Activated T-helper 17 cell treated with anti-CD3 and anti-CD28 coated beads, Interleukin-2, amount 50 U/mL, for 72 hours (primary cell): ENCODE measurements around the gene TUBA4B. TPM values are rescaled to one million over a fixed set of nuclear protein-coding genes. Genes with fewer than 3 reads are reported as not detected.

Experiments used
- ATAC-seq: fragments of 150-1000 bp; cut with Tn5 transposase; replicated peaks from 2 replicates; pipeline ENCODE4 v1.10.0; 2021; ENCODE audit warnings: mild to moderate bottlenecking, moderate library complexity
- H3K27ac Mint-ChIP-seq: one replicate; pipeline ENCODE4 v1.8.0; 2022; ENCODE audit warnings: mixed read lengths
- H3K27me3 Mint-ChIP-seq: one replicate; pipeline ENCODE4 v1.8.0; 2022; ENCODE audit warnings: mixed read lengths
- H3K36me3 Mint-ChIP-seq: one replicate; pipeline ENCODE4 v1.8.0; 2022; ENCODE audit warnings: low read depth, mild to moderate bottlenecking, mixed read lengths
- H3K4me1 Mint-ChIP-seq: one replicate; pipeline ENCODE4 v1.8.0; 2022; ENCODE audit warnings: mixed read lengths
- H3K4me3 Mint-ChIP-seq: one replicate; pipeline ENCODE4 v1.8.0; 2022; ENCODE audit warnings: mild to moderate bottlenecking, mixed read lengths
- H3K9me3 Mint-ChIP-seq: one replicate; pipeline ENCODE4 v1.8.0; 2022; ENCODE audit warnings: mixed read lengths
- total RNA-seq, 2 donors: library from RNA; stranded (reverse); gene quantifications; one replicate each; pipeline ENCODE4 v1.2.3, GENCODE V29; 2022

The TUBA4B gene
- total RNA-seq, 2 donors from 2014 or later, result not detected

GRCh38 chr2:219228041-219228910, 24.8 kb upstream of the TUBA4B start:
- H3K9me3 Mint-ChIP-seq, result no peaks in the 10 kb centered on the region
- no peak for ATAC-seq
- peaks cover 7% of the 10 kb centered on the region for H3K4me1 Mint-ChIP-seq
- H3K27me3 Mint-ChIP-seq, result no peaks in the 10 kb centered on the region
- peak overlapping the region; percentile 97 for H3K4me3 Mint-ChIP-seq
- H3K27ac Mint-ChIP-seq, result peak overlapping the region; percentile 43
- peaks cover 97% of the 10 kb centered on the region for H3K36me3 Mint-ChIP-seq

GRCh38 chr2:219228911-219229304, 24.1 kb upstream of the TUBA4B start:
- ATAC-seq, result no peak
- H3K4me3 Mint-ChIP-seq, result peak overlapping the region; percentile 97
- H3K27me3 Mint-ChIP-seq, result no peaks in the 10 kb centered on the region
- H3K27ac Mint-ChIP-seq, result peak overlapping the region; percentile 99
- peaks cover 13% of the 10 kb centered on the region for H3K4me1 Mint-ChIP-seq
- peaks cover 97% of the 10 kb centered on the region for H3K36me3 Mint-ChIP-seq
- no peaks in the 10 kb centered on the region for H3K9me3 Mint-ChIP-seq

GRCh38 chr2:219229305-219230058, 23.6 kb upstream of the TUBA4B start, which contains the start of the genes ANKZF1 and ATG9A:
Gene ANKZF1, plus strand, starts transcription at chr2:219229806. Its CDS starts 452 bp downstream, at chr2:219230258.
Gene ATG9A, minus strand, starts transcription at chr2:219229636. Its CDS starts 1,612 bp downstream, at chr2:219228024.
- Mint-ChIP-seq H3K27me3 (no peaks in the 10 kb centered on the region), H3K9me3 (no peaks in the 10 kb centered on the region), H3K4me1 (peaks cover 16% of the 10 kb centered on the region), H3K4me3 (peak within 1 kb of the TSS; percentile 97), H3K36me3 (peaks cover 97% of the 10 kb centered on the region), H3K27ac (peak within 1 kb of the TSS; percentile 99)
- ATAC-seq, result peak; percentile 97

GRCh38 chr2:219230059-219230540, 22.9 kb upstream of the TUBA4B start:
- Mint-ChIP-seq H3K9me3 (no peaks in the 10 kb centered on the region), H3K4me1 (peaks cover 20% of the 10 kb centered on the region), H3K36me3 (peaks cover 97% of the 10 kb centered on the region), H3K27me3 (no peaks in the 10 kb centered on the region), H3K27ac (peak overlapping the region; percentile 99), H3K4me3 (peak overlapping the region; percentile 97)
- peak; percentile 55 for ATAC-seq

GRCh38 chr2:219234331-219234730, 18.7 kb upstream of the TUBA4B start:
- Mint-ChIP-seq H3K9me3 (no peaks in the 10 kb centered on the region), H3K27me3 (no peaks in the 10 kb centered on the region), H3K4me1 (peaks cover 29% of the 10 kb centered on the region), H3K4me3 (no peak overlapping the region), H3K36me3 (peaks cover 93% of the 10 kb centered on the region), H3K27ac (peak overlapping the region; percentile 55)
- no peak for ATAC-seq

GRCh38 chr2:219243291-219243761, 9.7 kb upstream of the TUBA4B start:
- Mint-ChIP-seq H3K4me1 (peaks cover 12% of the 10 kb centered on the region), H3K9me3 (no peaks in the 10 kb centered on the region), H3K4me3 (peak overlapping the region; percentile 15), H3K27ac (no peak overlapping the region), H3K27me3 (no peaks in the 10 kb centered on the region), H3K36me3 (peaks cover 29% of the 10 kb centered on the region)
- ATAC-seq, result no peak

- Mint-ChIP-seq H3K27ac (peak overlapping the region; percentile 94), H3K9me3 (no peaks in the 10 kb centered on the region), H3K4me1 (peaks cover 26% of the 10 kb centered on the region), H3K4me3 (peak overlapping the region; percentile 81), H3K27me3 (no peaks in the 10 kb centered on the region), H3K36me3 (peaks cover 36% of the 10 kb centered on the region)
- ATAC-seq, result no peak
Measured at GRCh38 chr2:219244789-219245147, 8.3 kb upstream of the TUBA4B start.

- Mint-ChIP-seq H3K27ac (peak within 1 kb of the TSS; percentile 94), H3K36me3 (peaks cover 41% of the 10 kb centered on the region)
- ATAC-seq, result peak; percentile 60
Measured at GRCh38 chr2:219245148-219245898, 7.7 kb upstream of the TUBA4B start, which contains the start of the genes GLB1L and STK16. Gene GLB1L, minus strand, starts transcription at chr2:219245444. Its CDS starts 1,871 bp downstream, at chr2:219243573. Gene STK16, plus strand, starts transcription at chr2:219245479. Its CDS starts 521 bp downstream, at chr2:219246000.

GRCh38 chr2:219245899-219246230, 7.2 kb upstream of the TUBA4B start:
- Mint-ChIP-seq H3K9me3 (no peaks in the 10 kb centered on the region), H3K27ac (peak overlapping the region; percentile 94), H3K4me3 (peak overlapping the region; percentile 81), H3K36me3 (peaks cover 46% of the 10 kb centered on the region), H3K4me1 (peaks cover 34% of the 10 kb centered on the region), H3K27me3 (no peaks in the 10 kb centered on the region)
- ATAC-seq, result no peak

More at GRCh38 chr2:219245148-219245898, 7.7 kb upstream of the TUBA4B start, which contains the start of the genes GLB1L and STK16:
- H3K4me1 Mint-ChIP-seq, result peaks cover 31% of the 10 kb centered on the region
- no peaks in the 10 kb centered on the region for H3K9me3 Mint-ChIP-seq
- peak within 1 kb of the TSS; percentile 81 for H3K4me3 Mint-ChIP-seq
- H3K27me3 Mint-ChIP-seq, result no peaks in the 10 kb centered on the region

- peaks cover 53% of the 10 kb centered on the region for H3K36me3 Mint-ChIP-seq
- peak overlapping the region; percentile 94 for H3K27ac Mint-ChIP-seq
- H3K4me1 Mint-ChIP-seq, result peaks cover 40% of the 10 kb centered on the region
- H3K9me3 Mint-ChIP-seq, result no peaks in the 10 kb centered on the region
- H3K4me3 Mint-ChIP-seq, result peak overlapping the region; percentile 81
- no peak for ATAC-seq
- no peaks in the 10 kb centered on the region for H3K27me3 Mint-ChIP-seq
Measured at GRCh38 chr2:219246559-219246958, 6.5 kb upstream of the TUBA4B start.

GRCh38 chr2:219247678-219248642, 5.1 kb upstream of the TUBA4B start:
- Mint-ChIP-seq H3K9me3 (no peaks in the 10 kb centered on the region), H3K27ac (peak overlapping the region; percentile 95), H3K27me3 (no peaks in the 10 kb centered on the region), H3K4me3 (peak overlapping the region; percentile 81), H3K4me1 (peaks cover 45% of the 10 kb centered on the region), H3K36me3 (peaks cover 67% of the 10 kb centered on the region)
- peak; percentile 72 for ATAC-seq

- Mint-ChIP-seq H3K36me3 (peaks cover 75% of the 10 kb centered on the region), H3K4me3 (peak overlapping the region; percentile 81), H3K9me3 (no peaks in the 10 kb centered on the region), H3K27ac (peak overlapping the region; percentile 95), H3K27me3 (no peaks in the 10 kb centered on the region), H3K4me1 (peaks cover 45% of the 10 kb centered on the region)
- no peak for ATAC-seq
Measured at GRCh38 chr2:219248845-219249202, 4.2 kb upstream of the TUBA4B start.
